Gastrocnemius medialis (tissue), 4 donors: ENCODE measurements around the gene SORBS1. TPM values are rescaled to one million over a fixed set of nuclear protein-coding genes. Genes with fewer than 3 reads are reported as not detected.

ENCODE experiments used
- ATAC-seq, 2 donors: fragments of 150-250 bp; one replicate each; pipeline ENCODE4 v1.9.1; 2016
- DNase-seq, 2 donors: peaks; one replicate each; pipeline ENCODE4 v3.0.0-alpha.2; 2019
- H3K27ac ChIP-seq, 4 donors: fragments of 200-600 bp; sonication (generic); 1 replicate in 1 of 4; 2 replicates in 3 of 4; pipeline ENCODE4 v1.5.1; 2016 to 2018; ENCODE audit warnings: mild to moderate bottlenecking in 2 of 4, moderate library complexity in 1 of 4
- H3K27me3 ChIP-seq, 3 donors: fragments of 200-600 bp; sonication (generic) in 2 of 3; 1 replicate in 1 of 3; 2 replicates in 2 of 3; pipeline versions ENCODE4 v1.5.1 to v1.6.0; 2016 to 2019; ENCODE audit warnings: mild to moderate bottlenecking in 1 of 3, moderate library complexity in 1 of 3
- H3K36me3 ChIP-seq, 2 donors: fragments of 200-600 bp; sonication (generic) in 1 of 2; one replicate each; pipeline ENCODE4 v1.5.1; 2017 to 2018
- H3K4me1 ChIP-seq, 2 donors: fragments of 200-600 bp; sonication (generic) in 1 of 2; one replicate each; pipeline ENCODE4 v1.5.1; 2016 to 2017; ENCODE audit warnings: mild to moderate bottlenecking in 2 of 2
- H3K4me3 ChIP-seq, 4 donors: fragments of 200-600 bp; sonication (generic) in 3 of 4; 1 replicate in 1 of 4; 2 replicates in 3 of 4; pipeline ENCODE4 v1.5.1; 2016 to 2019; ENCODE audit warnings: mild to moderate bottlenecking in 2 of 4
- H3K9me3 ChIP-seq, 3 donors: fragments of 200-600 bp; sonication (generic) in 2 of 3; 1 replicate in 1 of 3; 2 replicates in 2 of 3; pipeline ENCODE4 v1.5.1; 2016 to 2019
- CTCF ChIP-seq, 5 experiments: fragments of 450-650 bp in 3 of 5; fragments of 200-600 bp in 2 of 5; sonication (generic) in 2 of 5; IDR thresholded peaks in 4 of 5; conservative IDR thresholded peaks in 1 of 5; 1 replicate in 4 of 5; 2 replicates in 1 of 5; pipeline ENCODE4 v1.5.1; 2016 to 2019; ENCODE audit warnings: antibody characterized with exemption in 5 of 5, mild to moderate bottlenecking in 3 of 5, moderate library complexity in 3 of 5
- POLR2A ChIP-seq, 2 donors: fragments of 450-650 bp; IDR thresholded peaks; one replicate each; pipeline ENCODE4 v1.6.1; 2017; ENCODE audit warnings: antibody characterized with exemption in 2 of 2, mild to moderate bottlenecking in 2 of 2, moderate library complexity in 2 of 2
- in situ Hi-C, 4 donors: fragments of 200-750 bp; cut with MboI; loops; one replicate each; pipeline versions ENCODE4 v1.15.0 to v1.8.0; 2017; ENCODE audit warnings: low sequenced_read_pairs in 4 of 4
- intact Hi-C: fragments of 100-400 bp; cut with DNase I; formaldehyde crosslinking; loops from one replicate; pipeline ENCODE4 v1.15.1; 2023; ENCODE audit warnings: low total_unique reads
- total RNA-seq, 4 donors: library from RNA; depleted of rRNA; stranded (reverse); fragments of >200 nt; gene quantifications; one replicate each; pipeline versions ENCODE4 v1.1.0 to v1.2.3, GENCODE V29; 2016

The SORBS1 gene
- total RNA-seq, 4 donors from 2014 or later = 146 to 331 (median 186) TPM

- Histone ChIP-seq H3K27ac (peak overlapping the region; percentile 76 to 86 (median 83)), H3K4me3 (no peak overlapping the region), H3K9me3 (no peaks in the 10 kb centered on the region), H3K4me1 (peaks cover 57 to 74% of the 10 kb centered on the region in 2 donors), H3K27me3 (no peaks in the 10 kb centered on the region), H3K36me3 (peaks cover 0 to 12% of the 10 kb centered on the region in 2 donors)
- in situ Hi-C loops (no loop called here), intact Hi-C loops (loop anchor here (1.0 to 5.0 kb wide), 2 partner anchors 40 to 49 kb away; no protein-coding TSS in a partner anchor)
- DNase-seq (peak; percentile 80 to 92), ATAC-seq (peak; percentile 91)
- TF ChIP-seq CTCF (IDR thresholded peaks at IDR 0.05 in 4 of 5, conservative IDR thresholded peaks at IDR 0.05 in 1 of 5) (peak in 2 of 5 experiments; percentile 20 to 38), POLR2A (IDR thresholded peaks at IDR 0.05) (peak in 1 of 2 donors; percentile 18)
Measured at GRCh38 chr10:95327367-95327766, 233.8 kb downstream of the SORBS1 start.

GRCh38 chr10:95326396-95326795 lies 234.8 kb downstream of the SORBS1 start:
- Histone ChIP-seq H3K9me3 (no peaks in the 10 kb centered on the region), H3K36me3 (peaks cover 0 to 13% of the 10 kb centered on the region in 2 donors), H3K27me3 (no peaks in the 10 kb centered on the region), H3K27ac (peak overlapping the region; percentile 76 to 86 (median 83)), H3K4me1 (peaks cover 57 to 71% of the 10 kb centered on the region in 2 donors), H3K4me3 (no peak overlapping the region)
- no peak for ATAC-seq
- intact Hi-C loops = loop anchor here (5.0 kb wide), 1 partner anchor 39 kb away; no protein-coding TSS in a partner anchor
- DNase-seq = no peak
- in situ Hi-C loops = no loop called here
- TF ChIP-seq POLR2A (IDR thresholded peaks at IDR 0.05) (no peak), CTCF (IDR thresholded peaks at IDR 0.05 in 4 of 5, conservative IDR thresholded peaks at IDR 0.05 in 1 of 5) (no peak)

- peaks cover 0 to 18% of the 10 kb centered on the region in 2 donors for H3K36me3 ChIP-seq
Measured at GRCh38 chr10:95325863-95326262, 235.3 kb downstream of the SORBS1 start.

GRCh38 chr10:95324436-95325268 lies 236.5 kb downstream of the SORBS1 start:
- in situ Hi-C loops = no loop called here
- ATAC-seq (no peak), DNase-seq (no peak)
- H3K36me3 ChIP-seq = peaks cover 0 to 22% of the 10 kb centered on the region in 2 donors
- H3K27me3 ChIP-seq = no peaks in the 10 kb centered on the region
- peak overlapping the region; percentile 13 to 86 (median 79) for H3K27ac ChIP-seq
- peaks cover 63 to 70% of the 10 kb centered on the region in 2 donors for H3K4me1 ChIP-seq
- H3K4me3 ChIP-seq = no peak overlapping the region
- intact Hi-C loops = loop anchor here (5.0 kb wide), 1 partner anchor 37 kb away; no protein-coding TSS in a partner anchor
- no peaks in the 10 kb centered on the region for H3K9me3 ChIP-seq
- TF ChIP-seq POLR2A (IDR thresholded peaks at IDR 0.05) (no peak), CTCF (IDR thresholded peaks at IDR 0.05 in 4 of 5, conservative IDR thresholded peaks at IDR 0.05 in 1 of 5) (no peak)

More at GRCh38 chr10:95325863-95326262, 235.3 kb downstream of the SORBS1 start:
- no peak for TF ChIP-seq CTCF (IDR thresholded peaks at IDR 0.05 in 4 of 5, conservative IDR thresholded peaks at IDR 0.05 in 1 of 5)
- no peak for TF ChIP-seq POLR2A (IDR thresholded peaks at IDR 0.05)
- H3K4me3 ChIP-seq = no peak overlapping the region
- H3K27ac ChIP-seq = peak overlapping the region; percentile 76 to 86 (median 83)
- ATAC-seq (no peak), DNase-seq (no peak)
- no peaks in the 10 kb centered on the region for H3K9me3 ChIP-seq
- no peaks in the 10 kb centered on the region for H3K27me3 ChIP-seq
- intact Hi-C loops (loop anchor here (5.0 kb wide), 1 partner anchor 39 kb away; no protein-coding TSS in a partner anchor), in situ Hi-C loops (no loop called here)
- peaks cover 57 to 71% of the 10 kb centered on the region in 2 donors for H3K4me1 ChIP-seq
